T-helper 1 cell (primary cell): ENCODE measurements around the gene PRR18.
A peak's percentile ranks its signal among the peaks of the same experiment; 100 is the strongest.

ENCODE experiments used
- DNase-seq, 5 donors: peaks; one replicate each; pipeline ENCODE4 v3.0.0-alpha.2; 2012 to 2020

The PRR18 gene

DNA sequence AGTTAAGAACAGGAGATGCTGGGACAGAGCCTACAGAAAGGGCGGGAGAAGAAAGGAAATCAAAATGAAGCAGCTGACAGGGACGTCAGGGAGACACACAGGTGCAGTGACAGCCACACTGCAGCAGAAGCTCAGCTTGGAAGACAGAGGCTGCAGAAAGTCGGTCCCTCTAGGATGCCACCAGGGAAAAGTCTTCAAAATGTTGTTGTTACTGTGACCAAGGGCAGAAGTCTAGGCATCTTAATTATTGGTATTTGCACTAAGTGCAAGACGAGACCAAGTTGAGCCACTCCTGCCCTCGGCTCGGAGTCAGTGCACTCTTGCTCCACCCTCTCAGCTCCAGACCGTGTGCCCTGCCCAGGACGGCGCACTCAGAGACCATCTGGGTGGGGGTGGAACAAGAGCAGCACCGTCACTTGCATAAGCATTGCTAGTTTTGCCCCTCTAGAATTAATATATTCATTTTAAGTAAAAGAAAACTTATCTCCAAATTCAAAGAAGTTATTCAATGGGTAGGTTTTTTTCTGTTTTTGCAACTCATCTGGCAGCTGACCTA is 2.6 kb downstream of the PRR18 start:
- DNase-seq: no peak

DNA sequence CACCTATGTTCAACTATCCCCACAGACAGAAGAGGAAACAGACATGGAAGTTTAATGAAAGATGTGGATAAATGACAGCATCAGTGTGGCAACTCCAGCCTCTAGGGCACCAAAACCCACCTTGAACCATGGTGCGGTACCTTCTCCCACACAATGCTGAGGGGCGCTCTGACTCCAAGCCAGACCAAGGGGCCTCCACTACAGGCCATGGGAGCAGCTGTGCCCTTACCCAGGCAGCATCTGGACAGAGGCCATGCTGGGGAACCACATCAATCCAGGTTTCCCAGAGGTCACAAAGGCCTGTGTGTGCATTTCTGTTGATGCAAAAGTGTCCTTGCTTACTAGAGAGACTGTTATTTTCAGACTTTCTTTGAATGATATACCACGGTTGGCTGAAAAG is 4.1 kb downstream of the PRR18 start:
- no peak for DNase-seq

DNA sequence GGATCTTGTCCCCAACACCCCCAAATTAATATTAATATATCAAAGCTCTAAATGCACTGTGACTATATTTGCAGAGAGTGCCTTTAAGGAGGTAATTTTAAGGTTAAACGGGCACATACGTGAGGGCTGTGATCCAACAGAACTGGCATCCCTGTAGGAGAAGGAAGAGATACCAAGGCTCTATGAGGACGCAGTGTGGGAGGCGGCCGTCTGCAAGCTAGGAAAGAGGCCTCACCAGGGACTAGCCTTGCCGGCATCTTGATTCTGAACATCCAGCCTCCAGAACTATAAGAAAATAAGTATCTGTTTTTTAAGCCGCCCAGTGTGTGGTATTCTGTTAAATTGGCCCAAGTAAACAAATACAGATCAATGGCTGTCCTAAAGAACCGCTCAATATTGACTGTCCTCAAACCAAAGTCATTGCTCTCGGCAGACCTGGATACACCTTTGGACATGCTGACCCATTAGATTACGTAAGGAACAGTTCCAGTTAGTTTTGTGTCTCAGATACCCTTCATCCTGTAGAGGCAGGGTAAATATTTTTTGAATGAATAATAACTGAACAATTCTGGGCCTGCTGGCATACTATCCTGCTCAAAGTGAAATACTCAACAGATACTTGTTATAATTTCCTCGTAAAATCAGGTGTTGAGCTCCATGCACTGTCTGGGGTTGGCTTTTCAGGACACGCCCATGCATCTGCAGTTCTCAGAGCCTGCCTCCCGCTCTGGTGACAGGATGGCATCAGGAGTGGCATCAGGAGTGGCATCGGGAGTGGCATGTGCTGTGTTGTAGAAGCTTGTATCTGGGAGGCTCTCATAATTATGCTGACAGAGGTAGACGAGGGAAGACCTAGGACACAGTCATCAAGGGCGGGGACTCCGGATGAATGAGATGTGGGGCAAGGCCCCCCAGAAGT is 6.3 kb downstream of the PRR18 start:
- DNase-seq: no peak

DNA sequence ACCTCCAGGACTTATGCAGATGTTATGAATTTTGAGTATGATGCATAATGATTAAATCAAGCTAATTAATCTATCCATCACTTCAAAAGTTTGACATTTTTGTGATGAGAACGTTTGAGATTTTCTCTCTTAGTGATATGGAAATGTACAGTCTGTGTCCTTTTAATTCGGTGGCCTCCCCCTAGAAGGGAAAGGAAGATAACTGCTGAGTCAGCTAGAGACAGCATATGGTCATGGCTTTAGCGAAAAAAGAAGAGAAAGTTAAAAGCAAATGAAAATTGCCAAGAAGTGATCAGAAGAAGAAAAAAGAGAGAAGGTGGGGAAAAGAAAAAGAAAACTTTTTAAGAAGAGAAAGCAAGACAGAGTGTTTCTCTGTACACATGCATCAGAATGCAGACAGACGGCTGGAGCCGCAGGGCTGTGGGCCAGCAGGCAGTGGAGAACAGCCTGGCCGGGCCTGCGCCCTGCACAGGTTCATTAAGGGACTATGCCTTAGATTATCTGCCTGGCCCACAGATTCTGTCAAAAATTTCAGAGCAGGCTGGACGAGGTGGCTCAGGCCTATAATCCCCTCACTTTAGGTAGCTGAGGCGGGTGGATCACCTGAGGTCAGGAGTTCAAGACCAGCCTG is 7.7 kb downstream of the PRR18 start:
- no peak for DNase-seq

DNA sequence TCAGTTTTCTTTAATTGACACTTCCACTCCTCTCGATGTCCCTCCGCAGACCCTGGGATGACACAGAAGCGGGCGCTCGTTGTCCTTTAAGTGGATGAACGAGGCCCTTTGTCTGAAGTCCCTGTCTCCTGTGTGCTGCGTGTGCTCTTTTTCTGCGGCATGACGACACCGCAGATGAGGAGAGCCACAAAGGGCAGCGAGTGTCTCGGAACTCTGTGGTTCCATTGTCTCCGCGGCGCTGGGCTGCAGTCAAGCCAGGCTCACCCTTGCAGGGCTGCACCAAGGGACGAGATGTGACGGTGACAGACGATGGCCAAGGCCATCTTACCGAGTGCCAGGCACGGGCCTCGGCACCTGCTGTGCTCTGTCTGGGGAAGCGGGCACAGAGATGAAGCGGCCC is 10.6 kb downstream of the PRR18 start:
- no peak for DNase-seq

DNA sequence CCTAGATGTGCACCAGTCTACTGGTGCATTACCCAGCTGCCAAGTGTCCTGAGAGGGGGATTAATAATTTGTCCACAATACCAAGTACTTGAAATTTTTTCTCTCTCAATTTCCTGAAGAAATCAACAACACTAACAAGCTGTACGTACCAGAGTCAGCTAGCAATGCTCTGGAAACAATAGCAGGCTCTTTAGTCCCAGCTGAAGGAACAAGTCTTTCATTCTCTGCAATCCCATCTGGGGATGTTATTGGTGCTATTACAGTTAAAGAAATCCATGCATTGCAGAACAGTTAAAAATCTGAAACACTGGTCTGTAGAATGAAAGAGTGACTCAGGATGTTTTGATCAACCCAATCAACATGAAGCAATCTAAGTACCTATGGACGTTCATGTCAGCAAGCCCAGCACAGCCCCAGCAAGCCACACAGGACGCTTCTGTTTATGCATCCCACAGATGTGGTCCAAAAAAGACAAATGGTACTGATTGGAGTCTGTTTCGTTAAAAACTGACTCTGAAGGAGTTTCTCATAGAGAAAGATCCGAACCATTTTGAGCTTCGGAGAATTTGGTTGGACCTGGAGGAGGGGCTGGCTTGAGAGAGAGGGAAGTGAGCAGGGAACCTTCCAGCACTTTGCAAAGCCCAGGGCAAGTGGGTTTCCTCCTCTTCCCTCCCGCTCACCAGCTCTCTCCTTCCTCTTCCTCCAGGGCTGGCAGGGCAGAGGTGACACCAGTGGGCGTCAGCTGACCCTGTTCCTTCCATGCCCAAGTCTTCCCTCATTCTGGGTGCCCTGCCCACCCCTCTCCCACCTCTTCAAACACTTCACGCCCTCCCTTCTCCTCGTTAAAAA is 11.9 kb downstream of the PRR18 start:
- DNase-seq: no peak

DNA sequence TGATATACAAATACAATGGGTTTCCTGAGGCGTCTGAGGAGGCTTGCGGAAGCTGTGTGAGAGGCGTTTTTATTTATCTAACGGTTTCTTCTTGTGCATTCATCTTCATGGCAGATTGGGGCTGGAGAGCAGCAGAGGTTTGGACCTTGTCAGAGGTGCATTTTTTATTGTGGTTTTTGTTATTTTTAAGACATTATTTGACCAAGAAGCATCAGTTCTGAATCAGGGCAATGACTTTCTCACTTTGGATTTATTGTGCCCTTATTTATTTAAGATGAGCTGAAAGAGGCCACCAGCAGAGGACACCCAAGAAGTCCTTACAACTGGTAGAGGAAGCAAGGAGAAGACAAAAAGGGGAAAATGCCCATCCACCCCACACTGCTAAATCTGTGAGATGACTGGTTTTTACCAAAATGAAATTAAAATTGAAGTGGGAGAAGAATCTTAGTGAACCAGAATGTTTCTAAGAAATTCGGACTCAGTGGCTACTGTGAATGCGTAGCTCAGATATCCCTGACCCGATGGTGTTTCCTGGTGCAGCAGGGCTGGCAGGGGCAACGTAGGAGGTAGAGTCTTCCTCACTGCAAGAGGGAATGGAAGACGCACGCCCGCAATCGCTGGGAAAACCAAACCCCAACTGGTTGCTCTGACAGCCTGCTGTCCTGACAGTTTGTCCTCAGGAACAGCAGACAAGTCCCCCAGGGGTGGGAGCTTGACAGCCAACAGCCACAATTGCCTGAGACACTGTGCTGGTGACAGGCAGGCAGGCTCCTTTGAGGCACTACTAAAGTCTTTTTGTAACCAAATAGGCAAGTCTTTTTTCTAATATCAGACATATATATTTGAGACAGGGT is 14.2 kb downstream of the PRR18 start:
- no peak for DNase-seq

DNA sequence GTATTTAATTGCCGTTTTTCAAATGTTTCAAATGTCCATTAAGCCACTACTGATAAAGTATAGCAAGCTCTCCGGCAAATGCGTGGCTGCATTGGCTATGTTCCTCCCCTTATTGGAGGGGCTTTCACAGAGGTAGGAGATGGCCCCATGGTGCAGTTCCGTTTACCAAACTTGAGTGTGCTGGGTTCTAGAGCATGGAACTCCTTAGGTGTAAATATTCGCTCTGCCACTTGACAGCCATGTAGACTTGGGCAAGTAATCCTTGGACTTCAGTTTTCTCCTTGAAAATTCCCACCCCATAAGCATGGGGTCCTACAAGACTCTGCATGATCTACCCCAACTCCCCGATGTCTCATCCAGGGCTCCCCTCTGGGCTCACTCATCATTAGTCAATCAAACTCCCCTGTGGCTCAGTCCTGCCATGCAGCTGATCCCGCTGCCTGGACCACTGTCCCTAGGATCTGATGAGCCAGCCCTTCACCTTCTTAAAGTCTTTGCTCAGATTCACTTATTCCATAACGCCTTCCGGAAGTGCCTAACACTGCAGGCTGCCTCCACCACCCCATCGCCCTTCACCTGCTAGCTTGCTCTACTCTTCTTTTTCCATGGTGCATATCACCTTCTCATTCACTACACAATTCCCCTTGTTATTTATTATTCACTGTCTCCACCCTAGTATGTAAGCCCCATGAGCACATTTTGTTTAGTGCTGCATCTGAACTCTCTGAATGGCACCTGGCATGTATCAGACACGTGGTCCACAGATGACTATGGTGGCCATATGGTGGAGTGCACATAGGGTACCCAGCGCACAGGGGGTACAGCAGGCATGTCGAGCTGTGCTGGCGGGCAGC is 18.8 kb downstream of the PRR18 start:
- DNase-seq: peak in 1 of 5 donors; percentile 23

DNA sequence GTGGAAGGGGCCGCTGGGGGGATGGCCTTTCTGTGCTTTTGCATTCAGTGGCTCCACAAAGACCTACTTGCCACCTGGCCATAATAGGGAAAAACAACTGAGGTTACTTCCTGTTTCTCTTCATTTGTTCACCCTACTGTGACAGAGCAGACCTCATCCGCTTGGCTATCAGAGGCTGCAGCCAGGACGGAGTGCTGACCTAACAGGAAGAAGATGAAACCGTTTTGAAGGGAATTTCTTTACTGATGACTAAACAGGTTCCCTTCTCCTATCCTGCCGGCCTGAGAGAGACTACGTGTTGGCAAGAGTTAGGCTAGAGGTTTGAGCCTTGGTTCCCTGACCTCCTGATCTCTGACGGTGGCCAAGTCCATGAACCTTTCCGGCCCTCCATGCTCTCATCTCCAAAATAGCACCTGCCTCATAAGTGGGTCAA is 21.3 kb downstream of the PRR18 start:
- DNase-seq: no peak

DNA sequence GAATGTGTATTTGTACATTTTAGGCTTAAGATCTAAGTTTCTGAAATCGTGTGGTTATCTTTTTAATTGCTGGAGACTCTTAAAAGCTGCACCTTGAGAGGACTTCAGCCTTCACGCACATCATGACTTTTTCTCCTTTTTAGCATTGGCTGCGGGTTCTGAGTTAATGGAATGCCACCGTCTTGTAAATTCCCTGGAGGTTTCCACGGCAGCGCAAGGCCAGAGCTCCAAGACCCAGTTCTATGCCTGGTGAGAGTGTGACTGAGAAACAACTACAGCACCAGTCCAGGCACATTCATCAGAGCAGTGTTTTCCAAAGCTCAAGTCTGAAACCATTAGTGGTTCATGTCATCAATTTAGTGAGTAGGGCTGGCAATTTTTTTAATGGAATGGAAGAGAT is 23.0 kb downstream of the PRR18 start:
- DNase-seq: no peak

DNA sequence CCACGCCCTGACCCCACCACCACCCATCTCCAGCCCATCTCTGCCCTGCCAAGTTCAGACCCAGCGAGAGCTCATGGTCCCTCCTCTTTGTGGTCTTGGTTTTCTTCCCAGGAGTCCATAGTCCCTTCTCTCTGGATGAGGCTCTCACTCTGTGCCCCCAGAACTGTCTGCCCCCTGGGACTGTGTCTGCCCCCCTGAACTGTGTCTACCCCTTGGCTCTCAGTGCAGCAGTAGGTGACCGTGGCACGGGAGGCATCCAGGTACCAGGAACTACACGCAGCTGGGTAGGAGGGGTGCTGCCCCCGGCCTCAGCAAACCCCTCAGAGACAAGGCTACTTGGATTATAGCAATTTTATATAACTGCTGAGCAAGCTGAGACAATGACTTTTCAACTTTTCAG is 23.6 kb downstream of the PRR18 start:
- DNase-seq: no peak

DNA sequence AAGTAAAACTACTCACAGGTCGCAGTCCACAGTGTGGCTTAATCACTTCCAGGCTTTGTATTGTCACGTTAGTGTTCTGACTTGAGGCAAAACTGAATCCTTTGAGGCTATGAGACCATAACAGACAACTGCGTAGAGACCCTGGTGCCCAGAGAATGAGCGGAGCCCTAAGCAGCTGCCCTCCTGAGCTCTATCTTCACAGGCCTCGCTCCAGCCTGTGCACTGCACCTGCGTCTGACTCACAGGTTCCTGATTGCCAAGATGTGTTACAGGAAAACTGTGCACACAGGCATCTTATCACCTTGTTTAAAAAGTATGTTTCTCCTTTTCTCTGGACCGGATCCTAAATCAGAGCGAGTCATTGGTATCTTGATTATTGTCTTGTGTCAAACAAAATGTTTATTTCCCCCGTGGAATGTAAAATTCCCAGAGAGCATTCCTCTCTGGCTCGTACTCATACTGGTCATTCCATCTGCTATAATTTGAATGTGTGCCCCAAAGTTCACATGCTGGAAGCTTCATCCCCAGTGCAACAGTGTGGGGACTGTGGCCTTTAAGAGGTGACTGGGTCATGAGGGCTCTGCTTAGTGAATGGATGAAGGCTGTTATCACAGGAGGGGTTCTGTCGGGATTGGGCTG is 25.7 kb downstream of the PRR18 start:
- DNase-seq: no peak

DNA sequence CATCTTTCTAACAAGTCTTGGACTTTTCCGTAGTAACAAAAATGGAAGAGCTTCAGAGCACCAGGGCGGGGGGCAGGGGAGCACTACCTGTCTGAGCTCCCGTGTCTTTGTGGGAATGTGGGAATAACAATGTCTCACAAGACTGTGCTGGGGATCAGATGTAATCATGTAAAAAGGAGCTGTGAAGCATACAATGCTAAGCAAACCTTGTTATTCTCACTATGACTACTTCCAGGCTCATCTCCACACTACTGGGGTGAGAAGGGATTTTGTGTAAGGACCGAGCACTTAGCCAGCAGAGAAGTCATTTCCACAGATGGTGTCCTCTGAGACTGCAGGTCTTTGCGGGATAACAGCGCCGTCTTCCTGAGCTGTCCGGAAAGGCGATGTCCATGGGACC is 27.1 kb downstream of the PRR18 start:
- no peak for DNase-seq

DNA sequence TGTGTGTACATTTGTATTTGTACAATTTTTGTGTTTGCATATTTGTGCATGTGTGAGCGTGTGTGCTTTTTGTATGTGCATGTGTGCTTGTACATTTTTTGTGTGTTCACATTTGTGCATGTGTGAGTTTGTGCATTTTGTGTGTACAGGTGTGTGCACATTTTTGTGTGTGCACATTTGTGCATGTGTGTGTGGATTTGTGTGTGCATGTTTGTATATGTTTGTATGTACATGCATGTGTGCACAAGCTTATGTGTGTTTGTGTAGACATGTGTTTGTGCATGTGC is 28.9 kb downstream of the PRR18 start:
- DNase-seq: no peak

DNA sequence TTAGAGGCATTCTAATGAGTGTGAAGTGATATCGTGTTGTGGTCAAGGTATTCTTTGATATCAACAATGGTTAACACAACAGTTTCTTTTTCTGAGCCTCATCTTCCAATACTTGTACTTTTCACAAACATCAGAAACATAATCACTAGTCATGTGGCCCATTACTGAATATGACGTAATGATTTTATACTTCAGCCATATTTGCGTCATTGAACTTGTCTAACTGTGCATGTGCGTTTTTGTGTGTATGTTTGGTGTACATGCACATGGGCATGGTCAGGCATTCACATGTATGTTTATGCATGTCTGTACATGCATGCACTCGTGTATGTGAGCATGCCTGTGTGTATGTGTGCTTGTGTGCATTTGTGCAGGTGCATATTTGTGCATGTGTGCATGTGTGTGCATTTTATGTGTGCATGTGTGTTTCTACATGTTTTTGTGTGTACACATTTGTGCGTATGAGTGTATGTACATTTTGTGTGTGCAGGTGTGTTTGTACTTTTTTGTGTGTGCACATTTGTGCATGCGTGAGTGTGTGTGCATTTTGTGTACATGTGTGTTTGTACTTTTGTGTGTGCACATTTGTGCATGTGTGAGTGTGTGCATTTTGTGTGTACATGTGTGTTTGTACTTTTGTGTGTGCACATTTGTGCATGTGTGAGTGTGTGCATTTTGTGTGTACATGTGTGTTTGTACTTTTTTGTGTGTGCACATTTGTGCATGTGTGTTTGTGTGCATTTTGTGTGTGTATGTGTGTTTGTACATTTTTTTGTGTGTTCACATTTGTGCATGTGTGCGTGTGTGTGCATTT is 29.4 kb downstream of the PRR18 start:
- DNase-seq: no peak

DNA sequence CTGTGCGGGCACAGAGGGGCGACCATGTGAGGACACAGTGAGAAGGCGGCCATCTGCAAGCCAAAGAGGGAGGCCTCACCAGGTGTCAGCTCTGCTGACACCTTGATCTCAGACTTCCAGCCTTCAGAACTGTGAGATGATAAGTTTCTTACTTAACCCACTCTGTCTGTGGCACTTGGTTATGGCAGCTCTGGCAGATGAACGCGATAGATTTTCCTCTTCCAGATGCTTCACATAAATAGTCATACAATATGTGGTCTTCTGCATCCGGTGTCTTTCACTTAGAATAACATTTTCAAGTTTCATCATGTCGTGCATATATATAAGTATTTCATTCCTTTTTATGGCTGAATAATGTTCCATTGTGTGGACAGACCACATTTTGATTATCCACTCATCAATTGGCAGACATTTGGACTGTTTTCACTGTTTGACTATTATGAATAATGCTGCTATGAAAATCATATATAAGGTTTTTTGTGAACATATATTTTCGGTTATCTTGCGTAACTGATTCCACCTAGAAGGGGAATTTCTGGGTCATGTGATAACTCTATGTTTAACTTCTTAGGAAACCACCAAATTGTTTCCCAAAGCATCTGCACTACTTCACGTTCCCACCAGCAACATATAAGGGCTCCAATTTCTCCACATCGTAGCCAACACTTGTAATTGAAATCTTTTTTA is 30.2 kb downstream of the PRR18 start:
- DNase-seq: no peak

DNA sequence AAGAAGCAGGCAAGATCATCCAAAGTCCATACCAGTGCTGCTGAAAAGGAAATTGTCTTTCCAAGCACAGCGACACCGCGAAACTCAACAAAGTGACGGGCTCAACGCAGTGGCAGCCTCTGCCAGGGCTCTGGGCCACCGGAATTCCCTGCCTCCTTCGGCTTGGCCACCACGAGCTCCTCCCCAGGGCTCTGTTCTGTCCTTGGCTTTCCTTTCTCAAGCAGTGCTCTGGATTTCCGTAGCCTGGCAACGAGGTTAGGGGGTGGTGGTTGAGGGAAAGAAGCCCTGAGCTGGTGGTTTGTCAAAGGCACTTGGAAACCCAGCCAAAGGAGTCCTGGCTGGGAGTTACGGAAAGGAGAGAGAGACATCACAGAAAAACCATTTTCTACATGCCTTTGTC is 31.2 kb downstream of the PRR18 start:
- DNase-seq: no peak

DNA sequence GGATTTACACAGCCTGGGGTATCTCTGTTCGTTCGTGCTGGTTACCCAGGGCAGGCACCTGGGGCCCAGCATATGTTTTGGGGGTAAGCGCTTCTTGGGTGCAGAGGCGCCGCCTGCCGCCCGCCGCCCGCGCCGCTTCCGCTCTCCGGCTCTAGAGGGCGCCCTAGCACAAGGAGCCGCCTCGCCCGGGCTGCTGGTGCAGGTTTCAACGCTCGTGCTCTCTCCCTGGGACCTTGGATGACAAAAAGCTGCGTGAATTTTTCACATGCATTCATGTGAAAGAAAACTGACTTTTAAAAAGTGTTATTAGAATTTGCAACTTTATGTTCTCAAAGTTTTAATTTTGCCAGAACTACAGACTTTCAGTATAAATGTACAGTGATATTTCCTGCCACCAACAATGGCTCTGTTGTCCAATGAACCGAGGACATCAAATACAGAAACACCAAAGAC is 32.5 kb downstream of the PRR18 start:
- DNase-seq: peak; percentile 55 to 71 (median 70)

DNA sequence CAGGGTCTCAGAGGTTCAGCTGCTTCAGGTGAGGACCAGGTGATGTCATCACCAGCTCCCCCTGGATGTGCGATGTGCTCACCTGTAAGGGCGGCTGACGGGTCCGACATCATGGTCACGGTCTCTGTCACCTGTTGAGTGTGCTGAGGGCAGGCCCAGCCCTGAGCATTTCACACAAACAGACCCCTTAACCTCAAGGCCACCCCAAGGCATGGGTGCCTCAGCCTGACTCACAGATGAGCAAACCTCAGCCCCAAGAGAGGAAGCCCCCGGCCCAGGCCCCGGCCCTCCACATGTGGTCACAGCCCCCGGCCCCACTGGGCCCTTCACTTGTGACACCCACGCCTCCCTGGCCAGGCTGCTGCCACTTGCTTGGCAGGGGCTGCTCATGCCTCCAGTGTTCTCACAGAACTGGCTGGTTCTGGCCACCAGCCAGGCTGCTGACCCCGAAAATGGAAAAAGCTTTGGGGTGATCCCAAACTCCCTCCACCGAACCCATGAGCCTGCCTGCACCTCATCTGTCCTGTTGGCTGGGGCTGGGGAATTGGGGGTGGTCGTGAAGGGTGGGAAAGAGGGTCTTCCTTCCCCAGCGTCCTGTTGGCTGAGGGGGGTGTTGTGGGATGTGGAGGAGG is 33.3 kb downstream of the PRR18 start:
- no peak for DNase-seq
